Measurements from ENCODE around the gene MED1. TPM values are rescaled to one million over a fixed set of nuclear protein-coding genes. Genes with fewer than 3 reads are reported as not detected.

The MED1 gene
- total RNA-seq, 1 donor from 2014 or later: 73.0 TPM

- H3K27me3 Mint-ChIP-seq: no peaks in the 10 kb centered on the region
- no peak for DNase-seq
- H3K4me3 Mint-ChIP-seq: no peak overlapping the region
- peaks cover 40% of the 10 kb centered on the region for H3K36me3 Mint-ChIP-seq (ENCODE audit: low read depth)
- peaks cover 34% of the 10 kb centered on the region for H3K4me1 Mint-ChIP-seq
- intact Hi-C loops (cut with micrococcal nuclease): loop anchor here (2.0 to 10.0 kb wide), 4 partner anchors 37 to 705 kb away; partner anchors contain the start of gene RPL19
- H3K27ac Mint-ChIP-seq: peak overlapping the region; percentile 87
- no peaks in the 10 kb centered on the region for H3K9me3 Mint-ChIP-seq
Observed at GRCh38 chr17:39405436-39405835, 45.6 kb downstream of the MED1 start.

- no peaks in the 10 kb centered on the region for H3K9me3 Mint-ChIP-seq
- peak overlapping the region; percentile 70 for H3K4me3 Mint-ChIP-seq
- peak; percentile 60 for DNase-seq
- intact Hi-C loops (cut with micrococcal nuclease): loop anchor here (2.0 to 10.0 kb wide), 5 partner anchors 38 to 704 kb away; partner anchors contain the start of genes RPL19 and RPL23
- no peaks in the 10 kb centered on the region for H3K27me3 Mint-ChIP-seq
- H3K36me3 Mint-ChIP-seq (ENCODE audit: low read depth): peaks cover 33% of the 10 kb centered on the region
- peaks cover 40% of the 10 kb centered on the region for H3K4me1 Mint-ChIP-seq
- peak overlapping the region; percentile 87 for H3K27ac Mint-ChIP-seq
Observed at GRCh38 chr17:39404542-39405378, 46.3 kb downstream of the MED1 start.

- H3K36me3 Mint-ChIP-seq (ENCODE audit: low read depth): peaks cover 17% of the 10 kb centered on the region
- no peak for DNase-seq
- H3K27me3 Mint-ChIP-seq: no peaks in the 10 kb centered on the region
- H3K27ac Mint-ChIP-seq: peak overlapping the region; percentile 77
- peak overlapping the region; percentile 93 for H3K4me3 Mint-ChIP-seq
- peaks cover 38% of the 10 kb centered on the region for H3K4me1 Mint-ChIP-seq
- intact Hi-C loops (cut with micrococcal nuclease): loop anchor here (5.0 to 10.0 kb wide), 2 partner anchors 198 to 551 kb away; partner anchors contain the start of genes RPL19 and RPL23
- no peaks in the 10 kb centered on the region for H3K9me3 Mint-ChIP-seq
Observed at GRCh38 chr17:39402890-39403605, 48.0 kb downstream of the MED1 start.

GRCh38 chr17:39402244-39402889, 48.7 kb downstream of the MED1 start:
- no peaks in the 10 kb centered on the region for H3K27me3 Mint-ChIP-seq
- H3K9me3 Mint-ChIP-seq: no peaks in the 10 kb centered on the region
- peaks cover 35% of the 10 kb centered on the region for H3K4me1 Mint-ChIP-seq
- H3K27ac Mint-ChIP-seq: peak overlapping the region; percentile 96
- H3K36me3 Mint-ChIP-seq (ENCODE audit: low read depth): peaks cover 12% of the 10 kb centered on the region
- DNase-seq: peak; percentile 96
- peak overlapping the region; percentile 93 for H3K4me3 Mint-ChIP-seq
- intact Hi-C loops (cut with micrococcal nuclease): loop anchor here (5.0 to 10.0 kb wide), 2 partner anchors 198 to 550 kb away; partner anchors contain the start of genes RPL19 and RPL23

GRCh38 chr17:39401412-39402243, 49.4 kb downstream of the MED1 start, which contains the start of gene FBXL20:
Gene FBXL20 (minus strand): TSS chr17:39401626. CDS start chr17:39401402, 224 bp downstream.
- peak within 1 kb of the TSS; percentile 96 for H3K27ac Mint-ChIP-seq
- H3K4me1 Mint-ChIP-seq: peaks cover 32% of the 10 kb centered on the region
- intact Hi-C loops (cut with micrococcal nuclease): loop anchor here (5.0 to 10.0 kb wide), 2 partner anchors 197 to 549 kb away; partner anchors contain the start of genes RPL19 and RPL23
- H3K4me3 Mint-ChIP-seq: peak within 1 kb of the TSS; percentile 93
- no peaks in the 10 kb centered on the region for H3K9me3 Mint-ChIP-seq
- peaks cover 7% of the 10 kb centered on the region for H3K36me3 Mint-ChIP-seq (ENCODE audit: low read depth)
- DNase-seq: peak; percentile 97
- H3K27me3 Mint-ChIP-seq: no peaks in the 10 kb centered on the region

- no peak for DNase-seq
- no peaks in the 10 kb centered on the region for H3K27me3 Mint-ChIP-seq
- peak overlapping the region; percentile 93 for H3K4me3 Mint-ChIP-seq
- peaks cover 6% of the 10 kb centered on the region for H3K36me3 Mint-ChIP-seq (ENCODE audit: low read depth)
- intact Hi-C loops (cut with micrococcal nuclease): loop anchor here (5.0 to 10.0 kb wide), 2 partner anchors 196 to 548 kb away; partner anchors contain the start of genes RPL19 and RPL23
- peaks cover 32% of the 10 kb centered on the region for H3K4me1 Mint-ChIP-seq
- no peaks in the 10 kb centered on the region for H3K9me3 Mint-ChIP-seq
- H3K27ac Mint-ChIP-seq: peak overlapping the region; percentile 78
Observed at GRCh38 chr17:39400547-39401411, 50.3 kb downstream of the MED1 start.

- no peaks in the 10 kb centered on the region for H3K27me3 Mint-ChIP-seq
- H3K27ac Mint-ChIP-seq: no peak overlapping the region
- peaks cover 2% of the 10 kb centered on the region for H3K36me3 Mint-ChIP-seq (ENCODE audit: low read depth)
- peaks cover 23% of the 10 kb centered on the region for H3K4me1 Mint-ChIP-seq
- intact Hi-C loops (cut with micrococcal nuclease): loop anchor here (5.0 to 10.0 kb wide), 2 partner anchors 195 to 547 kb away; partner anchors contain the start of genes RPL19 and RPL23
- DNase-seq: no peak
- no peaks in the 10 kb centered on the region for H3K9me3 Mint-ChIP-seq
- peak overlapping the region; percentile 93 for H3K4me3 Mint-ChIP-seq
Observed at GRCh38 chr17:39399791-39400190, 51.3 kb downstream of the MED1 start.

- Mint-ChIP-seq H3K4me3 (no peak overlapping the region), H3K27ac (no peak overlapping the region), H3K4me1 (no peaks in the 10 kb centered on the region), H3K27me3 (no peaks in the 10 kb centered on the region), H3K9me3 (no peaks in the 10 kb centered on the region), H3K36me3 (ENCODE audit: low read depth) (no peaks in the 10 kb centered on the region)
- intact Hi-C loops (cut with micrococcal nuclease): no loop called here
- no peak for DNase-seq
Observed at GRCh38 chr17:39393736-39394135, 57.3 kb downstream of the MED1 start.

- no peak for DNase-seq
- H3K27ac Mint-ChIP-seq: no peak overlapping the region
- intact Hi-C loops (cut with micrococcal nuclease): no loop called here
- no peaks in the 10 kb centered on the region for H3K4me1 Mint-ChIP-seq
- H3K36me3 Mint-ChIP-seq (ENCODE audit: low read depth): no peaks in the 10 kb centered on the region
- H3K4me3 Mint-ChIP-seq: no peak overlapping the region
- no peaks in the 10 kb centered on the region for H3K27me3 Mint-ChIP-seq
- no peaks in the 10 kb centered on the region for H3K9me3 Mint-ChIP-seq
Observed at GRCh38 chr17:39391448-39391847, 59.6 kb downstream of the MED1 start.

GRCh38 chr17:39385040-39385439, 66.0 kb downstream of the MED1 start:
- no peaks in the 10 kb centered on the region for H3K9me3 Mint-ChIP-seq
- no peaks in the 10 kb centered on the region for H3K4me1 Mint-ChIP-seq

GRCh38 chr17:39380144-39380543, 70.9 kb downstream of the MED1 start:
- DNase-seq: no peak
- H3K4me1 Mint-ChIP-seq: peaks cover 12% of the 10 kb centered on the region
- no peaks in the 10 kb centered on the region for H3K27me3 Mint-ChIP-seq
- intact Hi-C loops (cut with micrococcal nuclease): no loop called here
- H3K36me3 Mint-ChIP-seq (ENCODE audit: low read depth): no peaks in the 10 kb centered on the region
- H3K9me3 Mint-ChIP-seq: no peaks in the 10 kb centered on the region
- no peak overlapping the region for H3K4me3 Mint-ChIP-seq
- H3K27ac Mint-ChIP-seq: no peak overlapping the region

More at GRCh38 chr17:39385040-39385439, 66.0 kb downstream of the MED1 start:
- no peak for DNase-seq
- H3K4me3 Mint-ChIP-seq: no peak overlapping the region
- no peak overlapping the region for H3K27ac Mint-ChIP-seq
- intact Hi-C loops (cut with micrococcal nuclease): no loop called here
- H3K27me3 Mint-ChIP-seq: no peaks in the 10 kb centered on the region
- no peaks in the 10 kb centered on the region for H3K36me3 Mint-ChIP-seq (ENCODE audit: low read depth)

GRCh38 chr17:39376434-39376833, 74.6 kb downstream of the MED1 start:
- Mint-ChIP-seq H3K4me1 (peaks cover 12% of the 10 kb centered on the region), H3K27ac (no peak overlapping the region), H3K27me3 (no peaks in the 10 kb centered on the region), H3K9me3 (no peaks in the 10 kb centered on the region), H3K4me3 (no peak overlapping the region), H3K36me3 (ENCODE audit: low read depth) (no peaks in the 10 kb centered on the region)
- intact Hi-C loops (cut with micrococcal nuclease): no loop called here
- DNase-seq: no peak

Data from activated CD4-positive, alpha-beta T cell treated with anti-CD3 and anti-CD28 coated beads, Interleukin-2, amount 10 ng/mL, durations not matched to agents 24 days and 14 days (primary cell).